NCI-H2227 (cell line): ENCODE measurements around the gene HELLS.
"Not testable (repeated sequence)": the region's sequence is repeated elsewhere in the genome, so short reads cannot be mapped to it uniquely, and the experiment has no call there.

Experiments
- DNase-seq: peaks from one replicate; lab custom pipeline; 2025; ENCODE audit not compliant: unreplicated experiment; lab: John Stamatoyannopoulos, UW

Gene HELLS

DNA sequence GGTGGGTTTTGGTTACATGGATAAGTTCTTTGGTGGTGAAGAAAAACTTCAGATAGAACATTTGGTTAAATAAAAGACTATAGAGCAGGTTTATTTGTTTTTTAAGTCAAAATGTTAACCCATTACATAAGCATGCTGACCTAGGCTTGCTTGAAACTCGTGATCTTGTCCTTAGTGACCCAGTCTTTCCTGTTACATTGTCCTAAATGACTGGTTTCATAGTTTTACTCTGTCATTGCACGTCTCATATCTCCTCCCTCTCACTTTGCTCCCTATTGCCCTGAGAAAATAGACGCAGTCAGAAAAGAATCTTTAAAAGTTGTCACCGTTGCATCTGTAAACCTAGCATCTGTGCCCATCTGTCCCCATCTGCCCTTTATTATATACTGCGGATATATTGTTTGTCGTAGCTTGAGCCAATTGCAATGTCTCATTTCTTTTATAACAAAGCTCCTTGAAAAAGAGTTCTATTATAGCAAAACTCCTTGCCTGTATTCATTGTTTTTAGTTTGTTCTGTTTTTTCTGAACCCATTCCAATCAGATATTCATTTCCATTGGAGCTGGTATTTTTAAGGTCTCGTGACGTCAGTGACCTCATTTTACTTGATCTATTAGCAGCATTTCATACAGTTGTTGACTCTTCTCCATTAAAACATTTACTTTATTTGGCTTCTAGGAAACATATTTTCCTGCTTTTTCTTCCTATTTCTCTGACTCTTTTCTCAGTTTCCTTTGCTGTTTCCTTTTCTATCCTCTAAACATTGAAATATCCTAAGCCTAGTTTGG lies 57.3 kb downstream of the HELLS start:
- DNase-seq, result no peak

DNA sequence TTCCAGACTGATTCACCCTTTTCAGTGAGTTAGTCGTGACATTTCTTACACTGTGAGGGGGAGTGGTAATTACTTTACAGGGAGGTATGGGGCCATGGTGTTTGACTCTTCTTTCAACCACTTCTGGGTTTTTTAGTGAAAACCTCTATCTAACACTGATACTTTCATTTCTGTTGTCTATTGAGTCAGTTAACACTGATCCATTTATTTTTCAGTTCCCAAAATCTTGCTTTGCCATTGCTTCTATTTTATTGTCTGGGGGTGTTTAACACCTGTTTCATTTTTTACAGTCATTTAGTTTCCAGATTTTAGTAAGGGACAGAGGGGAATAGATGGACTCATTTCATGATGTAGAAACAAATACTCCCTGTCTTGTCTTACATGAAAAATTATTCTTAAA lies 61.5 kb downstream of the HELLS start:
- no peak for DNase-seq

DNA sequence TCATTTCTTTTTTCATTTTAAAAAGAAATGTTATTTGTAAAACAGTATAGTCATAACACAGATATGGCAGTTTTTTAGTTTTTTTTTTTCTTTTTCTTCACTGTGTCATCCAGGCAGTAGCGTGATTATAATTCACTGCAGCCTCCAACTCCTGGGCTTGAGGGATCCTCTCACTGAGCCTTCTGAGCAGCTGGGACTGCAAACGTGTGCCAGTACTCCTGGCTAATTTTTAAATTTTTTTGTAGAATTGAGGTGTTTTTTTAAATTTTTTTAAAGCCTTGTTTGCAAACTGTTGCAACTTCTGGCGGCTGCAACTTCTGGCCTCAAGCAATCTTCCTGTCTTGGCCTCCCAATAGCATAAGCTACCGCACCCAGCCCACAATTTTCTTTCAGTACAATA lies 63.0 kb downstream of the HELLS start:
- DNase-seq, result no peak

DNA sequence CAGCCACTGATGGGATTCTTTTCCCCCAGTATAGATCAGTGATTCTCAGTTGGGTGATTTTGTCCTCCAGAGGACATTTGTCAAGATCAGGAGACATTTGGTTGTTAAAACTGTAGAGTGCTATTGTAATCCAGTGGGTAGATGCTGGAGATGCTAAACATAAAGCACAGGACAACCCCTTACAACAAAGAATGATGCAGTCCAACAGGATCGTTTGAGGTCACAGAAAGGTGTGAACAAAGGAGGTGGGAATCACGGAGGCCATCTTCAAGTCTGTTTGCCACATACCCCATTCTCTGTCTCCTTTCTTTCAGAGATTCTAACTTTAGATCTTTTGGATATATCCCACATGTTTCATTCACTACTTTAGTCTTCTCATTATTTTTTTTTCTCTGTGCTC lies 69.0 kb downstream of the HELLS start:
- no peak for DNase-seq

DNA sequence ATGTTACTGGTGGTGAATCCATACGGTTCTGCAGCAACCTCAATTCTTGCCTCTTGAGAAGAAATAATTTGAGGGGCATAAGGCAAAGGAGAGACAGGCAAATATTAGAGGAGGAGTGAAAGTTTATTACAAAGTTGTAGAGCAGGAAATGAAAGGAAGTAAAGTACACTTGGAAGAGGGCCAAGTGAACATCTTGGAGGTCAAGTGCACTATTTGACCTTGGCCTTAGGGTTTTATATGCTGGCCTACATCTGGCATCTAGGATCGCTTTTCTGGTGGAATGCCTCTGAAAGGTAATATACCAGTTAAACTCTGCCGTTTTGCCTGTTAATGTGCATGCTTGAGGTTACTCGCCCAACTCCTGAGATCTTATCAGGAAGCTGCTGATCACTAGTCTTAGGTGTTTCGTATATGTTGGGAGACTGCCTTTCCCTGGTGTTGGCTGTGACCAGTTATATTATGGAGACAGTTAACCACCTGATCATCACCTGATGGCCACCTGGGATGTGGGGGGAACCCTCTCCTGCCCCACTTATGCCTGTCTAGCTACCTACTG lies 71.9 kb downstream of the HELLS start:
- no peak for DNase-seq

DNA sequence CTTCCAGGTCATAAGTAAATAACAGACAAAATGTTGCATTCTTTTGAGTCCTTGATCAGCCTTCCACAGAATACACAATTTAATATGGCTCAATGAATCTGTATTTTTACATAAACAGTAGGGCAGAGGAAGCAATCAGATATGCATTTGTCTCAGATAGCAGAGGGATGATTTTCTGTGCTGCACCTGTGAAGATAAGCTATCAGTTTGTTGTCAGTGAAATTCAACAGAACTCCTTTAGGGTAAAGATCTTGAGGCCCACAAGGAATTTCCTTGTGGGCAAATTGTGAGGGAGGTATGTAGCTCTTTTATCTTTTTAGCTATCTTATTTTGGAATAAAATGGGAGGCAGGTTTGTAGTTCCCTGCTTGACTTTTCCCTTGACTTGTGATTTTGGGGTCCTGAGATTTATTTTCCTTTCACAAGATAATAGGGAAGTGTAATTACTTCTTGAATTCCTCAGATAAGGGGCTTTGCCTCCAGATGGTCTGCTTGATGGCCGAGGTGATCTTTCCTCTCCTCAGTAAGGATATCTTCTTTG lies 77.1 kb downstream of the HELLS start:
- no peak for DNase-seq

DNA sequence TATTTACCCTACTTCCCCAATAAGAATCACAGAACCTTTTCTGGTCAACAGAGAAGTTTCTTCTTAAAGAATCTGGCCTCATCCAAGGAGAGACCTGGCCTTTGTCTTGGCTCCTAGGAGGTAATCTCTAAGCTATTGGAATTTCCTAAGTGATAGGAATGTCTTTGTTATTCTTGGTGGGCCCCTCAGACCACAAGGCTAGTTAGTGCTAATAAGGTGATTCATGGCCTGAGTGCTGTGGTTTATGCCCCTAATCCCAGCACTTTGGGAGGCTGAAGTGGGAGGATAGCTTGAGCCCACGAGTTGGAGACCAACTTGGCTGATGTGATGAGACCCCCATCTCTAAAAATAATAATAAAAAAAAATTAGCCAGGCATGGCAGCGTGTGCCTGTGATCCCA lies 78.0 kb downstream of the HELLS start:
- DNase-seq, result no peak

DNA sequence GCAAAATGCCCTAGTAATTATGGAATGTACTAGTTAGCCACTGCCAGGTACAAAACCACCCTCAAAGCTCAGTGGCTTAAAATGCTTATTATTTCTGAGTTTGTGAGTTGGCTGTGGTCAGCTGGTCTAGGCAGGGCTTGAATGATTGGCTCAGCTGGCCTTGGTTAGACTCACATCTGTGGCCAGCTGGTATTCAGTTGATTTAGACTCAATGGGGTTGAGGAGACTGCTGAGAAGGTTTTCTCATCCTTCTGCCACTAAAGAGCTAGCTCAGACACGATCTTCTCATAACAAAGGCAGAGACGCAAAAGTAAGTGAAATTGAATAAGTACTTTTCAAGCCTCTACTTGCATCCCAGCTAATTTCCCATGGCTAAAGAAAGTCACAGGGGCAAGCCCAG lies 80.9 kb downstream of the HELLS start:
- no peak for DNase-seq

DNA sequence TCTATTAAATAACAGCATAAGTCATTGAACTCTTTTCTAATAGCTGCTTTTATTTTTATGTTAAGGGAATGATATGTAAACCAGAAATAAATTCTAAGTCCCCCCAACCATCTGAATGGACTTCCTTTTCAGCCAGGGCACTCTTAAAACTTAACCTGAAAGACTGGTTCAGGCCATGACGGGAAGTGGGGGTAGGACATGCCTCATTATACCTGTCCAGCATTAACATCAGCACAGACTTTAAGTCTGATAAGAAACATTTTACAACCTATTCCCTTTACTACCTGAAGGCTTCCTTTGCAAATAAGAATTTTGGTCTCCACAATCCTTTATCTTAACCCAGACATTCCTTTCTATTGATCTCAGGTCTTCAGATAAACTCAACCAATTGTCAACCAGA lies 81.9 kb downstream of the HELLS start:
- no peak for DNase-seq

DNA sequence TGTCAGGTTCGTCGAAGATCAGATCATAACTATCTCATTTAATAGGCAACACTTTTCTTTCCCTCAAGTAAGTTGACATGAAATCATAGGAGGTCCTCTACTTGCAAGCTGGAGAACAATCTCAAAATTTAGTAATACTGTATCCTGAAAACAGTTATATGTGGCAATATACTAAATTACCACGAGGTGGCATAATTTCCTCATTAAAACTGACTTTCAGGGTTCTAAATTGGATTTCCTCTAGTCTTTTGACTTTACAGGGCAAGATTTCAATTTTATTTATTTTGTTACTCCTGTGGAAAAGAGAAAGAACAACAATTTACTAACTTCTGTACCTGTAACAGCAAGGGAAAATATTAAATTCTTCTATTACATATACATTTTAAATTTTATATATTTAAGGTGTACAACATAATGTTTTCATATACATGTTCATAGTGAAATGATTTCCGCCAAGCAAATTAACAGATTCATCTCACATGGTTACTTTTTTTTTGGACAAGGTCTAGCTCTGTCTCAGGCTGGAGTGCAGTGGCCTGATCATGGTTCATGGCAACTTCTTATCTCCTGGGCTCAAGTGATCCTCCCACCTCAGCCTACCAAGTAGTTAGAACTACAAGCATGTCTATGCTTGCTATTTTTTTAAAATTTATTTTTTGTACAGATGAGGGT lies 84.6 kb downstream of the HELLS start:
- peak; percentile 11 for DNase-seq

DNA sequence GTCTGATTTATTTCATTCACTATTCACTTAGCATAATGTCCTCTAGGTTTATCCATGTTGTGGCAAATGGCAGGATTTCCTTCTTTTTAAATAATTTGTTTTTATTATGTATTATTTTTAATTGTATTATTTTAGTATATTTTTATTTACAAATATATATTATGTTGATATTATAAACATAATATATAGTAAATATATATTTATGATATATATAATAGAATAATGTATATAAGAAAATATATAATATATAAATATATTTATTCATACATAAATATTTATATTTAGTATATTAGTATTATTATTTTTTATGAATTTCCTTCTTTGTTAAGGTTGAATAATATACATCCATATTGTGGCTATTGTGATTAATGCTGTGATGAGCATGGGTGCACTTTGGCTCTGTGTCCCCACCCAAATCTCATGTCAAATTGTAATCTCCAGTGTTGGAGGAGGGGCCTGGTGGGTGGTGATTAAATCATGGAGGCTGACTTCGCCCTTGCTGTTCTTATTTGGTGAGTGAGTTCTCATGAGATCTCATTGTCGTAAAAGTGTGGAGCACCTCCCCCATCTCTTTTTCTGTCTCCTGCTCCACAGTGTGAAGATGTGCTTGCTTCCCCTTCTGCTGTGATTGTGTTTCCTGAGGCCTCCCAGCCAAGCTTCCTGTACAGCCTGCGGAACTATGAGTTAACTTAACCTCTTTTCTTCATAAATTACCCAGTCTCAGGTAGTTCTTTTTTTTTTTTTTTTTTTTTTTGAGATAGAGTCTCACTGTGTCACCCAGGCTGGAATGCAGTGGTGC lies 85.7 kb downstream of the HELLS start:
- no peak for DNase-seq

DNA sequence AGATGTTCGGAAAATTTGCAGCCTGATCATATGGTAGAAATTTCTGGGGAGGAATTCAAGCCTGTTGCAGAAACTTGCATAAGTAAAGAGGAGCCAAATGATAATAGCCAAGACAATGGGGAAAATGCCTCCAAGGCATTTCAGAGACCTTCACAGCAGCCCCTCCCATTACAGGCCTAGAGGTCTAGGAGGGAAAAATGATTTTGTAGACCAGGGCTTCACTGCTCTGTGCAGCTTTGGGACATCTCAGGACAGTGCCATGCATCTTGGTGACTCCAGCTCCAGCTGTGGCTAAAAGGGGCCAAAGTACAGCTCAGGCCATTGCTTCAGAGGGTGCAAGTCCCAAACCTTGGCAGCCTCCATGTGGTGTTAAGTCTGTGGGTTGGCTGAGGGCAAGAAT lies 87.4 kb downstream of the HELLS start:
- no peak for DNase-seq

DNA sequence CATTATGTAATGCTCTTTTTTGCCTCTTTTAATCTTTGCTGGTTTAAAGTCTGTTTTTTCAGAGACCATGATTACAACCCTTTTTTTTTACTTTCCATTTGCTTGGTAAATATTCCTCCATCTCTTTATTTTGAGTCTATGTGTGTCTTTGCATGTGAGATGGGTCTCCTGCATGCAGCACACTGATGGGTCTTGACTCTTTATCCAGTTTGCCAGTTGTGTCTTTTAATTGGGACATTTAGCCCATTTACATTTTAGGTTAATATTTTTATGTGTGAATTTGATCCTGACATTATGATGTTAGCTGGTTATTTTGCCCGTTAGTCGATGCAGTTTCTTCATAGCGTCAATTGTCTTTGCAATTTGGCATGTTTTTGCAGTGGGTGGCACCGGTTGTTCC lies 92.5 kb downstream of the HELLS start:
- not testable (repeated sequence) for DNase-seq

DNA sequence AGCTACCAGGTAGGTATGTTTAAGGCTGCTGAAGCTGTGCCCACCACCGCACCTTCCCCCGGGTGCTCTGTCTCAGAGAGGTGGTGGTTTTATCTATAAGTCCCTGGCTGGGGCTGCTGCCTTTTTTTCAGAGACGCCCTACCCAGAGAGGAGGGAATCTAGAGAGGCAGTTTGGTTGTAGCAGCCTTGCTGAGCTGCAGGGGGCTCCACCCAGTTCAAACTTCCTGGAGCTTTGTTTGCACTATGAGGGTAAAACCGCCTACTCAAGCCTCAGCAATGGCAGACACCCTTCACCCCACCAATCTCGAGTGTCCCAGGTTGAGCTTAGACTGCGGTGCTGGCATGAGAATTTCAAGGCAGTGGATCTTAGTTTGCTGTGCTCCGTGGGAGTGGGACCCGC lies 94.3 kb downstream of the HELLS start:
- no peak for DNase-seq

DNA sequence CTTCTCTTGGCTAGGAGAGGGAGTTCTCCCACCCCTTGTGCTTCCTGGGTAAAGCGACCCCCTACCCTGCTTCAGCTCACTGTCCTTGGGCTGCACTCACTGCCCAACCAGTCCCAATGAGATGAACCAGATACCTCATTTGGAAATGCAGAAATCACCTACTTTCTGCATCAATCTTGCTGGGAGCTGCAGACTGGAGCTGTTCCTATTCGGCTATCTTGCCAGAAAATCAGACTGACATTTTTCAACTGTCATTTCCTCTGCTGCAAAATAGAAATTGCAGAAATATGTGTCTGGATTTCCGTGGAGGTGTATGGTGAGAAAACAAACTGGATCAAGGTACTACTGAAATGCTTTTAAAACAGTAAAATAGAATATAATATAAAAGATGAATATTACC lies 95.0 kb downstream of the HELLS start:
- no peak for DNase-seq

DNA sequence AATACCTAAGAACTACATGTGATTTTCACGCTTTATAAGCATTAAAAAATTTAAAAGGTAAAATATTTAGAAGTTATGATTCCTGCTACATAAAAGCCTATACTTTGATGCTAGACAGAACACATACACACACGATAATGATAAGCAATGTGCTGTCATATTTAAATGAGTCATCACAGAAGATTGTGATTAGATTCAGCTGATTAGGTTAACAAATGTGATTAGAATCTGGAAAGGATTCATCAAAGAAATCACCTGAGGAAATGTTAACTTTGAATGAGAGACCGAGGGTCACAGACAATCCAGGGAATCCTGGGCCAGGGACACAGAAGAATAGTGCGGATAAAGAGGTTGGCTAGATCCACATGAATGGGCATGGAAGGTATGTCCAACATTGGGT lies 95.9 kb downstream of the HELLS start:
- DNase-seq, result no peak

DNA sequence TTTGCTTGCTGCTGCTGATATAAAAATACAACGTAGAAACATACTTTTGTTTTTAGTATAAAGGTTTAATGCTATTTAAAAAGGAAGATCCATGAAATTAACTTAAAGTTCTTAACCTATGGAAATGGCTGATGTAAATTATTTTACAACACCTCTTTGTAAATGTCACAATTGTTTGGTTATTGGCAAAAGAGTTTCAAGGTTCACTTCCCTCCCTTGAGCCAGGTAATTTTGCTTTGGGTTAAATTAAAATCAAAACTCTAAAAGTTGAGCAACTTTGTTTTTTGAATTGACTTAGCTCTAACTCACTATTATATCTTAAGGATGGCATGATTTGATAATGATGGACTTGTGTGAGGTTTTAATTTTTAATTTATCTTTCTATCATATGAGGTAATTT lies 98.8 kb downstream of the HELLS start:
- DNase-seq, result no peak

DNA sequence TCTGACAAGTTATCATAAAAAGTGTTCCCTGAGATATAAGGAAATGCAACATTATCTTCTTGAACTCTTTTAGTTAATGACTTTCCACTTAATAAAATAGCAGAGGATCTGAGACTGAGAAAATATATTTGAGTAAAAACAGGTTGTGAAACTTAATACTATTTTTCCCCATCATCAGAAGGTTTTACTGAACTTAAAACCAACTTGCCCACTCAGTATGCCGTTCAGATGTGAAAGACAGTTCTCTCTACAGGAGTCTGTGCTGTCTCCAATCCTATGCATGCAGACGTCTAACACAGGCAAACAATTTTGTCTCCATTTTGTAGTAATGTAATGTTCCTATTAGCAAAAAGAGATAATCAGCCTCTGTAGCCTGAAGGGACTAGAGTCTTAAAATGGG lies 99.7 kb downstream of the HELLS start:
- DNase-seq, result no peak
